Cardiac fibroblast (primary cell): ENCODE measurements around the gene RAD18.

Experiments
- DNase-seq, 2 donors: peaks; one replicate each; pipeline versions ENCODE4 v3.0.0 to v3.0.0-alpha.2; 2010; ENCODE audit warnings: low read depth in 2 of 2
- H3K4me3 ChIP-seq, 2 donors: replicated peaks in 1 of 2; 1 replicate in 1 of 2; 2 replicates in 1 of 2; pipeline ENCODE4 v1.5.1; 2011; ENCODE audit warnings: low read depth in 2 of 2, low read length in 2 of 2, mild to moderate bottlenecking in 2 of 2, moderate library complexity in 1 of 2
- CTCF ChIP-seq: IDR thresholded peaks from one replicate; pipeline ENCODE4 v1.5.1; 2011; ENCODE audit warnings: low read depth, mild to moderate bottlenecking, low read length, inconsistent platforms

RAD18 gene

DNA sequence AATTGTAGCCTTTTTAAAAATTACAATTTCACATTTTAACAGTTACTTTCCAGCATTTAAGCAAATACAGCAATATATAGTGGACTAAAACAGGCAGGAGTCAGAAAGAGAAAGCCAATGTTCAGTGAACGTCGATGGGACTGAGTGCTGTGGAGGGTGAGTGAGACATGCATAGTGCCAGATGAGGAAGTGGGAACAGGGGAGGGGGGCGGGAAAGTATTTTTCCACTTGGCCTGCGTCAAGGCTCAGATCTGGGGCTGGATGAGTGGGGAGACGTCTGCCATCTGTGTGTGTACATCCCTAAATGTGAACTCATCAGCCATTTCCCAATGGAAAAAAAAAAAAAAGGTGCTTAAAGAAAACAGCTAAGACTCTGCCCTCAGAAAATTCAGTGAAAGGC lies 19.2 kb upstream of the RAD18 start:
- TF ChIP-seq CTCF: no peak
- no peak overlapping the region for H3K4me3 ChIP-seq
- DNase-seq: peak in 1 of 2 donors; percentile 31

DNA sequence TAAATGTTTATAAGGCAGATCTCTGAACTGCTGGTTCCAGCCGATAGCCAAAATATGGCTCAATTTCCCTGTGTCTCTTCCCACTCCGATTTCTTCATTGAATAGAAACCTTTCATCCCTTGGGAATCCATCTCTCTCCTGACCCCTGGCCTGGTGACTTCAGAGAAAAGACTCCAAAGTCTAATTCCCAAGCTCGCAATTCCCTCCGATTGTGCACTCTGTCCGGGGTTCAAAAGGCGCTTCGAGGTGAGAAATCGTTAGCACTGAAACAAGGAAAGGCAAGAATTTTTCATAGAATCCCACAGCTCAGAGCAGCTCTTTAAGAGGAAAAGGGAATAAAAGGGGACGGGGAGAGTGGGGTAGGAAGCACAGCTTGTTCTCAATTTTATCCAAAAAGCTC lies 18.4 kb upstream of the RAD18 start:
- no peak for DNase-seq
- H3K4me3 ChIP-seq: no peak overlapping the region
- TF ChIP-seq CTCF: no peak

GRCh38 chr3:8981296-8981695 lies 18.0 kb upstream of the RAD18 start:
- H3K4me3 ChIP-seq: no peak overlapping the region
- DNase-seq: no peak
- TF ChIP-seq CTCF: no peak

DNA sequence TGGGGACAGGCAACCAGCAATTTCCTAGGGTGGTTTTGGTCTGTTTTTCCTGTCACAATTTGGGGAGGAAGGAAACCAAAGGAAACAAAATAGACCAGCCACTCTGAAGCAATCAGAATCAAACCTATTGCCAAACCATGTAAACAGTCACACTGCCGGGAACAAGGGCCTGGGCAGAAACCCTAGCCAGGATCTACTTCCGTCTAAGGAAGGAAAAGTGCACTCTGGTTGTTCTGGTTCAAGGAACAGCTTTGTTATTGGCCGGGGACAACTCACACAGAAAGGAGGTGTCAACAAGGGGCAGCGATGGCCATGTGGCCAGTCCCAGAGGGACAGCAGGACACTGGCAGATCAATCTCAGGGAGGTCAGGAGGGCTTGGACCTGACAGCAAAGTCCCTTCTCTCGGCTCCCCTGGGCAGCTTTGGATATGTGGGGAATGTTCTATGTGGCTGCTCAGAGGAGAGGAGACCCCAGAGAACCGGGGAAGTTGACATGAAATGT lies 17.5 kb upstream of the RAD18 start:
- no peak overlapping the region for H3K4me3 ChIP-seq
- no peak for TF ChIP-seq CTCF
- no peak for DNase-seq

- no peak for DNase-seq
- TF ChIP-seq CTCF: no peak
- no peak overlapping the region for H3K4me3 ChIP-seq
Observed at GRCh38 chr3:8979262-8979661, 16.0 kb upstream of the RAD18 start.

GRCh38 chr3:8978551-8978950 lies 15.3 kb upstream of the RAD18 start:
- no peak for DNase-seq
- H3K4me3 ChIP-seq: no peak overlapping the region
- no peak for TF ChIP-seq CTCF

DNA sequence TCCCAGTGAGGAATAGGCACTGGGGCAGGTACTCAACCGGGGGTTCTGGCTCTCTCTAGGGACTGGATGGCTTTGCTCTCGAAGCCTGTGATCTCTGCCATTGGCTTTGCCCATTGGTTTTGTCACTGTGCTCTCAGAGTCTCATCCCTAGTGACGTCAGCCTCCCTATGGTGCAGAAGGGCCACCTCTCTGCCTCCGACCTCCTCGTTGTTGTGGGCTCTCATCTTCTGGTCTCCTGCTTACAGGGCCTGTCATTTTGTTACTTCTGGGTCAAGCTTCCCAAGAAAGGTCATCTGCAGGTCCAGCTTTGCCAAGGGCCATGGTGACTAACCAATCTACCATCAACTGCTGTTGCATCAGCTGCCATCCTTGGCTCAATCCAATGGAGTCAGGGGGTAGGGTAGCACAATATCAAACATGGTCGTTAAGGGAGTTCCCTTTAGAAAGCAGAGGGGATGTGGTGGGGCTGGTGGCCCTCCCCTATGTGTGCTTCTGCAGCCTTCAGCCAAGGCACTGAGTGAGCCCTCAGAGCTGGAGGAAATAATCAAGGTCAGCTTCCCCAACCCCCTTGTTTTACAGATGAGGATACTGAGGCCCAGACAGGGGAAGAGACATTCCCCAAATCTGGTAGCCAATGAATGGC lies 13.4 kb upstream of the RAD18 start:
- H3K4me3 ChIP-seq: no peak overlapping the region
- DNase-seq: no peak
- no peak for TF ChIP-seq CTCF
